DND-41 (cell line): ENCODE results near the gene LAMC3.

Source experiments
- CTCF ChIP-seq: IDR thresholded peaks from 2 replicates; pipeline ENCODE4 v1.5.1; 2012; ENCODE audit warnings: borderline replicate concordance, low read length, moderate library complexity, mild to moderate bottlenecking; ENCODE audit not compliant: poor library complexity, severe bottlenecking; ENCODE audit errors: extremely low read depth
- EZH2 ChIP-seq: IDR thresholded peaks from 3 replicates; pipeline ENCODE4 v1.6.1; 2012; ENCODE audit warnings: borderline replicate concordance, low read depth, mild to moderate bottlenecking, moderate library complexity, low read length, inconsistent platforms; ENCODE audit not compliant: severe bottlenecking

- TF ChIP-seq EZH2 (no peak), CTCF (no peak)
Observed at GRCh38 chr9:131027048-131027871, 18.3 kb downstream of the LAMC3 start.
